HG03095 (cell line): ENCODE results near the gene PPP1R14C.

Experiments
- ATAC-seq: cut with Tn5 transposase; IDR thresholded peaks from one replicate; pipeline ENCODE4 v1.9.1; 2021; ENCODE audit warnings: moderate library complexity; ENCODE audit not compliant: unreplicated experiment

PPP1R14C gene

GRCh38 chr6:150288456-150288855, 145.6 kb downstream of the PPP1R14C start:
- no peak for ATAC-seq

GRCh38 chr6:150289454-150290071, 146.7 kb downstream of the PPP1R14C start:
- ATAC-seq = no peak

GRCh38 chr6:150290429-150290828, 147.6 kb downstream of the PPP1R14C start:
- ATAC-seq = no peak

- no peak for ATAC-seq
These were observed 149.3 kb downstream of the PPP1R14C start for GRCh38 chr6:150291968-150292710.

- no peak for ATAC-seq
These were observed 150.2 kb downstream of the PPP1R14C start for GRCh38 chr6:150293019-150293418.

- no peak for ATAC-seq
These were observed 150.8 kb downstream of the PPP1R14C start for GRCh38 chr6:150293423-150294173.

- no peak for ATAC-seq
These were observed 154.0 kb downstream of the PPP1R14C start for GRCh38 chr6:150296890-150297289.

- no peak for ATAC-seq
These were observed 154.6 kb downstream of the PPP1R14C start for GRCh38 chr6:150297327-150298029.

GRCh38 chr6:150298030-150298380, 155.2 kb downstream of the PPP1R14C start:
- ATAC-seq = no peak

GRCh38 chr6:150298676-150299075, 155.8 kb downstream of the PPP1R14C start:
- no peak for ATAC-seq
